Measurements from ENCODE around the gene PVRIG.
A peak's percentile ranks its signal among the peaks of the same experiment; 100 is the strongest.
"Not testable (repeated sequence)": the region's sequence is repeated elsewhere in the genome, so short reads cannot be mapped to it uniquely, and the experiment has no call there.

PVRIG gene

GRCh38 chr7:100219801-100220585, at the start of gene PVRIG:
Gene PVRIG, plus strand, starts transcription at chr7:100219949. Its CDS starts 22 bp downstream, at chr7:100219971.
- peak; percentile 26 for DNase-seq (ENCODE audit: low spot score)

- no peak for DNase-seq (ENCODE audit: low spot score)
Observed at GRCh38 chr7:100170101-100170897, 49.5 kb upstream of the PVRIG start.

- DNase-seq (ENCODE audit: low spot score) = peak; percentile 25
Observed at GRCh38 chr7:100171087-100171681, 48.6 kb upstream of the PVRIG start.

- no peak for DNase-seq (ENCODE audit: low spot score)
Observed at GRCh38 chr7:100171840-100172239, 47.9 kb upstream of the PVRIG start.

- DNase-seq (ENCODE audit: low spot score) = no peak
Observed at GRCh38 chr7:100173806-100174495, 45.8 kb upstream of the PVRIG start.

GRCh38 chr7:100174582-100174981, 45.2 kb upstream of the PVRIG start:
- no peak for DNase-seq (ENCODE audit: low spot score)

- DNase-seq (ENCODE audit: low spot score) = no peak
Observed at GRCh38 chr7:100175296-100175935, 44.3 kb upstream of the PVRIG start.

GRCh38 chr7:100176096-100177044, 43.4 kb upstream of the PVRIG start:
- no peak for DNase-seq (ENCODE audit: low spot score)

- peak; percentile 98 for DNase-seq (ENCODE audit: low spot score)
Observed at GRCh38 chr7:100177045-100178001, 42.4 kb upstream of the PVRIG start, which contains the start of the genes GPC2 and STAG3. Gene GPC2, minus strand, starts transcription at chr7:100177381. Its CDS starts 182 bp downstream, at chr7:100177199. Gene STAG3, plus strand, starts transcription at chr7:100177918. Its CDS starts 2,639 bp downstream, at chr7:100180557.

GRCh38 chr7:100180084-100180483, 39.7 kb upstream of the PVRIG start:
- not testable (repeated sequence) for DNase-seq (ENCODE audit: low spot score)

GRCh38 chr7:100182616-100183015, 37.1 kb upstream of the PVRIG start:
- DNase-seq (ENCODE audit: low spot score) = not testable (repeated sequence)

- DNase-seq (ENCODE audit: low spot score) = not testable (repeated sequence)
Observed at GRCh38 chr7:100183090-100183489, 36.7 kb upstream of the PVRIG start.

- no peak for DNase-seq (ENCODE audit: low spot score)
Observed at GRCh38 chr7:100185726-100186125, 34.0 kb upstream of the PVRIG start.

GRCh38 chr7:100189061-100189460, 30.7 kb upstream of the PVRIG start:
- no peak for DNase-seq (ENCODE audit: low spot score)

GRCh38 chr7:100190048-100190711, 29.6 kb upstream of the PVRIG start:
- DNase-seq (ENCODE audit: low spot score) = peak; percentile 70

- no peak for DNase-seq (ENCODE audit: low spot score)
Observed at GRCh38 chr7:100191775-100192174, 28.0 kb upstream of the PVRIG start.

GRCh38 chr7:100192281-100192862, 27.4 kb upstream of the PVRIG start:
- not testable (repeated sequence) for DNase-seq (ENCODE audit: low spot score)

- DNase-seq (ENCODE audit: low spot score) = no peak
Observed at GRCh38 chr7:100192969-100193368, 26.8 kb upstream of the PVRIG start.
